ENCODE results near the gene RFC1.
A peak's percentile ranks its signal among the peaks of the same experiment; 100 is the strongest.

Gene RFC1

GRCh38 chr4:39354254-39354552, 12.0 kb downstream of the RFC1 start:
- no peak for DNase-seq (ENCODE audit: low read depth)

GRCh38 chr4:39353478-39354253, 12.5 kb downstream of the RFC1 start:
- no peak for DNase-seq (ENCODE audit: low read depth)

GRCh38 chr4:39353149-39353477, 13.0 kb downstream of the RFC1 start:
- peak; percentile 13 for DNase-seq (ENCODE audit: low read depth)

- no peak for DNase-seq (ENCODE audit: low read depth)
These were observed 16.8 kb downstream of the RFC1 start for GRCh38 chr4:39349326-39349725.

GRCh38 chr4:39348371-39349315, 17.5 kb downstream of the RFC1 start:
- DNase-seq (ENCODE audit: low read depth): no peak

GRCh38 chr4:39346856-39347519, 19.2 kb downstream of the RFC1 start:
- no peak for DNase-seq (ENCODE audit: low read depth)

GRCh38 chr4:39342731-39343130, 23.4 kb downstream of the RFC1 start:
- DNase-seq (ENCODE audit: low read depth): no peak

GRCh38 chr4:39341075-39341725, 25.0 kb downstream of the RFC1 start:
- no peak for DNase-seq (ENCODE audit: low read depth)

- no peak for DNase-seq (ENCODE audit: low read depth)
These were observed 26.2 kb downstream of the RFC1 start for GRCh38 chr4:39339968-39340367.

- DNase-seq (ENCODE audit: low read depth): no peak
These were observed 28.3 kb downstream of the RFC1 start for GRCh38 chr4:39337841-39338240.

GRCh38 chr4:39335566-39335965, 30.6 kb downstream of the RFC1 start:
- no peak for DNase-seq (ENCODE audit: low read depth)

- no peak for DNase-seq (ENCODE audit: low read depth)
These were observed 35.0 kb downstream of the RFC1 start for GRCh38 chr4:39331191-39331590.

- DNase-seq (ENCODE audit: low read depth): no peak
These were observed 35.8 kb downstream of the RFC1 start for GRCh38 chr4:39330353-39330752.

GRCh38 chr4:39326468-39326977, 39.6 kb downstream of the RFC1 start:
- no peak for DNase-seq (ENCODE audit: low read depth)

- DNase-seq (ENCODE audit: low read depth): no peak
These were observed 41.1 kb downstream of the RFC1 start for GRCh38 chr4:39324897-39325613.

GRCh38 chr4:39324446-39324845, 41.7 kb downstream of the RFC1 start:
- no peak for DNase-seq (ENCODE audit: low read depth)

GRCh38 chr4:39323821-39324220, 42.3 kb downstream of the RFC1 start:
- no peak for DNase-seq (ENCODE audit: low read depth)

GRCh38 chr4:39320381-39321115, 45.6 kb downstream of the RFC1 start:
- no peak for DNase-seq (ENCODE audit: low read depth)

- DNase-seq (ENCODE audit: low read depth): no peak
These were observed 46.5 kb downstream of the RFC1 start for GRCh38 chr4:39319676-39320075.

- DNase-seq (ENCODE audit: low read depth): no peak
These were observed 53.3 kb downstream of the RFC1 start for GRCh38 chr4:39312816-39313215.

- no peak for DNase-seq (ENCODE audit: low read depth)
These were observed 57.6 kb downstream of the RFC1 start for GRCh38 chr4:39308611-39309010.

All from T follicular helper cell (primary cell).